ENCODE measurements around the gene LGALS9. TPM values are rescaled to one million over a fixed set of nuclear protein-coding genes. Genes with fewer than 3 reads are reported as not detected.

LGALS9 gene
- total RNA-seq, 3 donors from 2014 or later = 217 to 573 (median 482) TPM

DNA sequence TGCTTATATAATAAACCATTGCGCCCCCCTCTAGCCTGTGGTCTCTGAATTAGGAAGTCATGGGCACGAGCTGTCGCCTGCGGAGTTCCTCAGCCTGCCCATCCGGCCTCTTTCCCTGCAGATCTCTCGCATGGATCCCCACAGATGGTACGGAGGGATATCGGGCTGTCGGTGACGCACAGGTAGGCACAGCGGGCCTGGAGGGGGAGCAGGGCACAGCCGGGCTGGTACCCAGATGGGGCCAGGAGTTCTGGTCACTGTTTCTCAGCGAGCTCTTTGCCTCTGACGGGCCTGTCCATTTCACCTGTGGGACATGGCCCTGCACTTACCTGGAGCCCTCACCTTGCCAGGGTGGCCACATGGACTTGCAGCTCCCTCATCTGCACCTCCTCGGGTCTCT is 42.6 kb upstream of the LGALS9 start:
- TF ChIP-seq, protein P1, sequence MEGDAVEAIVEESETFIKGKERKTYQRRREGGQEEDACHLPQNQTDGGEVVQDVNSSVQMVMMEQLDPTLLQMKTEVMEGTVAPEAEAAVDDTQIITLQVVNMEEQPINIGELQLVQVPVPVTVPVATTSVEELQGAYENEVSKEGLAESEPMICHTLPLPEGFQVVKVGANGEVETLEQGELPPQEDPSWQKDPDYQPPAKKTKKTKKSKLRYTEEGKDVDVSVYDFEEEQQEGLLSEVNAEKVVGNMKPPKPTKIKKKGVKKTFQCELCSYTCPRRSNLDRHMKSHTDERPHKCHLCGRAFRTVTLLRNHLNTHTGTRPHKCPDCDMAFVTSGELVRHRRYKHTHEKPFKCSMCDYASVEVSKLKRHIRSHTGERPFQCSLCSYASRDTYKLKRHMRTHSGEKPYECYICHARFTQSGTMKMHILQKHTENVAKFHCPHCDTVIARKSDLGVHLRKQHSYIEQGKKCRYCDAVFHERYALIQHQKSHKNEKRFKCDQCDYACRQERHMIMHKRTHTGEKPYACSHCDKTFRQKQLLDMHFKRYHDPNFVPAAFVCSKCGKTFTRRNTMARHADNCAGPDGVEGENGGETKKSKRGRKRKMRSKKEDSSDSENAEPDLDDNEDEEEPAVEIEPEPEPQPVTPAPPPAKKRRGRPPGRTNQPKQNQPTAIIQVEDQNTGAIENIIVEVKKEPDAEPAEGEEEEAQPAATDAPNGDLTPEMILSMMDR (IDR thresholded peaks at IDR 0.05) = no peak
- DNase-seq = no peak
- Histone ChIP-seq H3K36me3 (ENCODE audit: low read depth) (no peaks in the 10 kb centered on the region), H3K4me3 (no peak overlapping the region), H3K4me1 (ENCODE audit: low read depth) (no peaks in the 10 kb centered on the region), H3K9me3 (no peaks in the 10 kb centered on the region)
- no peak for ATAC-seq
- intact Hi-C loops (cut with DNase I, micrococcal nuclease) = no loop called here

DNA sequence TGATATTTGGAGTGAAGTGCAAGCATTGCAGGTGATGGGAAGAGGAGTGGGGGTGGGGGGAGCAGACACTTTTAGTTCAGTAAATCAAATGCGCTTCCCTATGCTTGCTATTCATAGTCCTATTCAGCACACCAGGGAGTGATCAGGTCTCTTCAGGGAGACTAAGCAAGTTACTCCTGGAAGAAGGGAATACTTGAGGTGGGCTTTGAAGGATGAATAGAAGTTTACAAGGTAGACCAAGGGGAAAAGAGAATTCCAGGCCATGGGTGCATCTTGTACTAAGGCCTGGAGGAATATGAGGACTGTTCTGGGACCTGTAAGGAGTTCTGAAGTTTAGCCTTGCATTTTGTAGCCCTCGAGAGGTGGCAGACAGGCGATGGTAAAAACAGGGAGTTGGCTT is 40.1 kb upstream of the LGALS9 start:
- intact Hi-C loops (cut with DNase I, micrococcal nuclease) = loop anchor here in 1 of 2 donors (10.0 kb wide), 1 partner anchor 116 kb away; no protein-coding TSS in a partner anchor
- H3K36me3 ChIP-seq (ENCODE audit: low read depth) = no peaks in the 10 kb centered on the region

DNA sequence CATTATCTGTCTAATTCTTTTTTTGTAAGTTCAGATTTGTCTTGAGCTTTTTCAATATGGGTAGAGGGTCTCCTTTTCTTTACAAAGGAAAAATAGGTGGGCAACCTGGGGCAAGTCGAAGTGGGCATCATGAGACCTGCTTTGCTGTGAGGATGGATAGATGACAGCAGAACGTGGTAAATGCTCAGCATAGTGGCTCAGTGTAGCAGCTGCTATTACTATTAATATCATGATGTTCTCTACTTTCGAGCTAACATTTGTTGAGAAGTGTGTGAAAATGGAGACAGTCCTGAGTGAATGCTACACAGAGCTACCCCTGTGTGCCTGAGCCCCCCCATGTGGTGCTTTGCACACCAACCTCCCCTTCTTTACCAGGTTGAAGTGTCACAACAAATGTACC is 39.0 kb upstream of the LGALS9 start:
- TF ChIP-seq, protein P1 (IDR thresholded peaks at IDR 0.05) = no peak
- intact Hi-C loops (cut with DNase I, micrococcal nuclease) = loop anchor here in 1 of 2 donors (10.0 kb wide), 1 partner anchor 117 kb away; no protein-coding TSS in a partner anchor
- Histone ChIP-seq H3K36me3 (ENCODE audit: low read depth) (no peaks in the 10 kb centered on the region), H3K9me3 (no peaks in the 10 kb centered on the region), H3K4me1 (ENCODE audit: low read depth) (no peaks in the 10 kb centered on the region), H3K4me3 (no peak overlapping the region)
- DNase-seq (no peak), ATAC-seq (no peak)

More for the DNA sequence above, 40.1 kb upstream of the LGALS9 start:
- H3K4me1 ChIP-seq (ENCODE audit: low read depth) = no peaks in the 10 kb centered on the region
- no peak overlapping the region for H3K4me3 ChIP-seq
- no peaks in the 10 kb centered on the region for H3K9me3 ChIP-seq
- TF ChIP-seq, protein P1 (IDR thresholded peaks at IDR 0.05) = no peak
- ATAC-seq (no peak), DNase-seq (no peak)

DNA sequence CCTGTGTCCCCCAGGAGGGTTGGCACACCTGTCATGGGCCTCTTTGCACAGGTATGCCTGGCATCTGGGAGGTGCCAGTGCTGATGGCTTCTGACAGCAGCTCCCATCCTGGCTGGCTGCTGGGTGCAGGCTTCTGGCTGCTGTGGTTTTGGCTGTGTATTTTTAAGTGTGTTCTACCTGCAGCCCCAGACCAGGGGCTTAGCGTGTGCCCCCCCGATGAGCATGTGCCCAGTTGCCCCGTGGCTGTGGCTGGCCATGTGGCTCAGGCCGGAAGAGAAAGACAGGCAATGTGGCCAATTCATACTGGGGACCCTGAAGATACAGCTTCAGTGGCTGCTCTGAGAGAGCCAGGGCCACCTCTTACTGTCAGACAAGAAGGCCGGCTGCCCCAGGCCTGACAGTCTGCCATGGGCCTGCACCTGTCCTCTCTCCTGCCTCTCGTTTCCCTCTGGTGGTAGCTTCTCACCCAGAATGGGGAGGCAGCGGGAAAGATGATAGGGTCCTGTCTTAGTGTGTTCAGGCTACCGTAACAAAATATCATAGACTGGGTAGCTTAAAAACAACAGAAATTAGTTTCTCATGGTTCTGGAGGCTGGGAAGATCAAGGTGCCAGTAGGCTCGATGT is 37.6 kb upstream of the LGALS9 start:
- no peaks in the 10 kb centered on the region for H3K36me3 ChIP-seq (ENCODE audit: low read depth)
- peak in 1 of 3 donors; percentile 21 for DNase-seq
- TF ChIP-seq, protein P1 (IDR thresholded peaks at IDR 0.05) = no peak

DNA sequence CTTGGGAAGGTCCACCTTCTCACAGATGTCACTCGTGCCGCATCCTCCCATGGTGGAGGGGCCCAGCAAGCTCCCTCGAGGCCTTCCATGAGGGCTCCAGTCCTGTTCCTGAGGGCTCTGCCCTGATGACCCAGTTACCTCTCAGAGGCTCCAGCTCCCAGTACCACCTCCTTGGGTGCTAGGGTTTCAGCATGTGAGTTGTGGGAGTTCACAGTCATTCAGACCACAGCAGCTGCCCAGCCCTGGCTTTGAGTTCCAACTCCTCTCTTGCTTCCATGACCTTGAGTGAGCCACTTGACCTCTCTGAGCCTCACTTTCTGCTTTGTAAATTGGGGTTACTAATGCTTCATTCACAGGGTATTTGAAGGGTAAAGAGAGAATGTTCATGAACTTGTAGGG is 37.1 kb upstream of the LGALS9 start:
- peak in 1 of 3 donors; percentile 12 for DNase-seq
- Histone ChIP-seq H3K4me1 (ENCODE audit: low read depth) (no peaks in the 10 kb centered on the region), H3K4me3 (no peak overlapping the region), H3K36me3 (ENCODE audit: low read depth) (no peaks in the 10 kb centered on the region), H3K9me3 (no peaks in the 10 kb centered on the region)
- no peak for ATAC-seq
- TF ChIP-seq, protein P1 (IDR thresholded peaks at IDR 0.05) = no peak
- intact Hi-C loops (cut with DNase I, micrococcal nuclease) = loop anchor here in 1 of 2 donors (10.0 kb wide), 1 partner anchor 119 kb away; no protein-coding TSS in a partner anchor

More for the DNA sequence above, 37.6 kb upstream of the LGALS9 start:
- intact Hi-C loops (cut with DNase I, micrococcal nuclease) = loop anchor here in 1 of 2 donors (10.0 kb wide), 1 partner anchor 119 kb away; no protein-coding TSS in a partner anchor
- no peak overlapping the region for H3K4me3 ChIP-seq
- no peaks in the 10 kb centered on the region for H3K9me3 ChIP-seq
- no peak for ATAC-seq
- no peaks in the 10 kb centered on the region for H3K4me1 ChIP-seq (ENCODE audit: low read depth)
